H1 (cell line): ENCODE data around the gene SLC37A3. TPM values are rescaled to one million over a fixed set of nuclear protein-coding genes. Genes with fewer than 3 reads are reported as not detected.

Experiments used
- CTCF ChIA-PET: fragments of 300-600 bp; sonication (Branson Sonifier 250); formaldehyde crosslinking; loops from one replicate; lab custom pipeline; 2021; ENCODE audit not compliant: partially characterized antibody; lab: Charles Lee
- POLR2A ChIA-PET: fragments of 300-600 bp; sonication (Branson Sonifier 250); formaldehyde crosslinking; loops from one replicate; lab custom pipeline; 2021; ENCODE audit warnings: inconsistent platforms; ENCODE audit not compliant: partially characterized antibody; lab: Charles Lee
- DNase-seq, 2 experiments: peaks; one replicate each; pipeline versions ENCODE4 v3.0.0 to v3.0.0-alpha.2; 2010 to 2022; ENCODE audit warnings: low spot score in 2 of 2, low read depth in 1 of 2, mixed read lengths in 1 of 2
- FAIRE-seq: peaks from 2 replicates; lab custom pipeline; 2011; peaks lifted over from hg19 to GRCh38; lab: Jason Lieb, UNC
- H2AFZ ChIP-seq: 2 replicates; pipeline ENCODE4 v1.8.1; 2012; ENCODE audit warnings: low read length, inconsistent platforms
- H2AK5ac ChIP-seq: 2 replicates; pipeline ENCODE4 v1.6.1; 2013; ENCODE audit warnings: low read depth, low read length
- H2BK120ac ChIP-seq: replicated peaks from 2 replicates; pipeline ENCODE3; 2013; ENCODE audit warnings: low read depth, low read length, inconsistent platforms
- H2BK12ac ChIP-seq: 2 replicates; pipeline ENCODE4 v1.6.1; 2013; ENCODE audit warnings: low read depth, low read length
- H2BK15ac ChIP-seq: 2 replicates; pipeline ENCODE4 v1.6.1; 2013; ENCODE audit warnings: low read length
- H2BK20ac ChIP-seq: 2 replicates; pipeline ENCODE4 v1.6.1; 2013; ENCODE audit warnings: low read length
- H2BK5ac ChIP-seq: 2 replicates; pipeline ENCODE4 v1.6.1; 2013; ENCODE audit warnings: low read depth, low read length
- H3K14ac ChIP-seq: 2 replicates; pipeline ENCODE4 v1.6.1; 2013; ENCODE audit warnings: inconsistent platforms; ENCODE audit not compliant: insufficient read length
- H3K18ac ChIP-seq: 2 replicates; pipeline ENCODE4 v1.6.1; 2013; ENCODE audit warnings: low read length; ENCODE audit errors: extremely low read depth
- H3K23ac ChIP-seq: 2 replicates; pipeline ENCODE4 v1.6.1; 2013; ENCODE audit warnings: inconsistent platforms; ENCODE audit not compliant: insufficient read length
- H3K23me2 ChIP-seq: 2 replicates; pipeline ENCODE4 v1.6.1; 2013; ENCODE audit warnings: low read depth, low read length
- H3K27ac ChIP-seq: 2 replicates; pipeline ENCODE4 v1.6.1; 2011; ENCODE audit warnings: low read depth, low read length, inconsistent platforms
- H3K27me3 ChIP-seq, 4 experiments: replicated peaks in 1 of 4; 1 replicate in 1 of 4; 2 replicates in 3 of 4; pipeline versions ENCODE4 v1.6.1 to v1.8.1; 2011 to 2013; ENCODE audit warnings: low read length in 3 of 4, mild to moderate bottlenecking in 3 of 4, inconsistent platforms in 2 of 4, mixed read lengths in 2 of 4, moderate library complexity in 1 of 4; ENCODE audit not compliant: control insufficient read depth in 3 of 4, insufficient read depth in 3 of 4; ENCODE audit errors: extremely low read depth in 1 of 4
- H3K36me3 ChIP-seq, 4 experiments: 2 replicates each; pipeline versions ENCODE4 v1.6.1 to v1.8.1; 2011 to 2013; ENCODE audit warnings: mild to moderate bottlenecking in 4 of 4, low read length in 3 of 4, moderate library complexity in 2 of 4, control low read depth in 1 of 4, inconsistent platforms in 1 of 4; ENCODE audit not compliant: insufficient read depth in 4 of 4, control insufficient read depth in 2 of 4
- H3K4ac ChIP-seq: replicated peaks from 2 replicates; pipeline ENCODE3; 2013; ENCODE audit warnings: low read length, low read depth, mixed read lengths, inconsistent platforms; ENCODE audit not compliant: insufficient read length
- H3K4me1 ChIP-seq, 4 experiments: replicated peaks in 1 of 4; 1 replicate in 1 of 4; 2 replicates in 3 of 4; pipeline versions ENCODE4 v1.6.1 to v1.8.1; 2011 to 2013; ENCODE audit warnings: low read length in 3 of 4, inconsistent platforms in 2 of 4, mixed read lengths in 1 of 4; ENCODE audit not compliant: insufficient read depth in 4 of 4, control insufficient read depth in 3 of 4
- H3K4me2 ChIP-seq, 2 experiments: 2 replicates each; pipeline versions ENCODE4 v1.6.1 to v1.8.1; 2011 to 2013; ENCODE audit warnings: low read depth in 2 of 2, low read length in 2 of 2, control low read depth in 1 of 2, inconsistent platforms in 1 of 2, mild to moderate bottlenecking in 1 of 2; ENCODE audit not compliant: insufficient read depth in 1 of 2
- H3K4me3 ChIP-seq, 4 experiments: fragments of 200-600, 300-600 bp in 1 of 4; sonication (generic), shearing (Covaris generic), sonication (Bioruptor Twin) in 1 of 4; 2 replicates each; pipeline versions ENCODE4 v1.5.1 to v1.8.1; 2011 to 2016; ENCODE audit warnings: low read length in 4 of 4, low read depth in 3 of 4, control low read depth in 2 of 4, inconsistent platforms in 2 of 4, mild to moderate bottlenecking in 2 of 4, mixed read lengths in 1 of 4, moderate library complexity in 1 of 4; ENCODE audit not compliant: insufficient read depth in 2 of 4; ENCODE audit errors: extremely low read depth in 1 of 4
- H3K56ac ChIP-seq: replicated peaks from 2 replicates; pipeline ENCODE3; 2013; ENCODE audit warnings: low read depth, mild to moderate bottlenecking, mixed read lengths, low read length, inconsistent platforms; ENCODE audit not compliant: insufficient read length
- H3K79me1 ChIP-seq: 2 replicates; pipeline ENCODE4 v1.6.1; 2013; ENCODE audit warnings: low read depth, low read length, control low read depth
- H3K79me2 ChIP-seq, 2 experiments: 2 replicates each; pipeline versions ENCODE4 v1.6.1 to v1.8.1; 2012 to 2013; ENCODE audit warnings: low read length in 2 of 2, mild to moderate bottlenecking in 2 of 2, inconsistent platforms in 1 of 2; ENCODE audit not compliant: insufficient read depth in 2 of 2, control insufficient read depth in 1 of 2
- H3K9ac ChIP-seq, 4 experiments: replicated peaks in 1 of 4; 1 replicate in 1 of 4; 2 replicates in 3 of 4; pipeline versions ENCODE4 v1.6.1 to v1.8.1; 2011 to 2013; ENCODE audit warnings: low read depth in 3 of 4, low read length in 3 of 4, control low read depth in 2 of 4, mild to moderate bottlenecking in 2 of 4, moderate library complexity in 2 of 4, inconsistent platforms in 1 of 4; ENCODE audit errors: extremely low read depth in 1 of 4
- H3K9me3 ChIP-seq, 2 experiments: 2 replicates each; pipeline versions ENCODE4 v1.6.1 to v1.8.1; 2012 to 2013; ENCODE audit warnings: mild to moderate bottlenecking in 2 of 2, moderate library complexity in 2 of 2, control low read depth in 1 of 2, inconsistent platforms in 1 of 2, low read depth in 1 of 2, low read length in 1 of 2, mixed read lengths in 1 of 2; ENCODE audit not compliant: insufficient read depth in 2 of 2
- H4K20me1 ChIP-seq, 2 experiments: replicated peaks in 1 of 2; 2 replicates each; pipeline versions ENCODE3 to v1.8.1; 2011 to 2013; ENCODE audit warnings: inconsistent platforms in 2 of 2, low read length in 2 of 2, mild to moderate bottlenecking in 1 of 2; ENCODE audit not compliant: insufficient read depth in 2 of 2, control insufficient read depth in 1 of 2
- H4K5ac ChIP-seq: 2 replicates; pipeline ENCODE4 v1.6.1; 2013; ENCODE audit warnings: low read length, low read depth, mixed read lengths, inconsistent platforms; ENCODE audit not compliant: insufficient read length
- H4K8ac ChIP-seq: 2 replicates; pipeline ENCODE4 v1.8.0; 2013; ENCODE audit warnings: mild to moderate bottlenecking, moderate library complexity, low read length, inconsistent platforms; ENCODE audit not compliant: insufficient read depth; ENCODE audit errors: extremely low read depth
- H4K91ac ChIP-seq: replicated peaks from 2 replicates; pipeline ENCODE3; 2013; ENCODE audit warnings: low read length, mixed read lengths, inconsistent platforms; ENCODE audit not compliant: insufficient read length
- ASH2L ChIP-seq: fragments of 200-600, 300-600 bp; sonication (generic); IDR thresholded peaks from one replicate; pipeline ENCODE4 v1.7.1; 2017; ENCODE audit warnings: low read length
- PHF8 ChIP-seq: fragments of 200-600 bp; sonication (generic); conservative IDR thresholded peaks from 2 replicates; pipeline ENCODE4 v1.7.1; 2012; ENCODE audit warnings: low read depth, mild to moderate bottlenecking, inconsistent platforms, low read length, moderate library complexity
- SIX5 ChIP-seq: IDR thresholded peaks from 2 replicates; pipeline ENCODE4 v1.6.1; 2011; ENCODE audit warnings: mild to moderate bottlenecking, low read depth, low read length
- SRF ChIP-seq: IDR thresholded peaks from 2 replicates; pipeline ENCODE4 v1.6.1; 2011; ENCODE audit warnings: mild to moderate bottlenecking, low read depth, low read length, moderate library complexity
- WGBS, 2 experiments: shearing (Covaris generic) in 1 of 2; methylation state at CpG; one replicate each; pipeline versions ENCODE4 v1.1.6 to v1.1.7; 2013 to 2015; ENCODE audit warnings: low lambda C conversion rate in 2 of 2, mixed read lengths in 2 of 2, inconsistent platforms in 1 of 2, low coverage in 1 of 2, missing lambda C conversion rate in 1 of 2; ENCODE audit not compliant: insufficient replicate concordance in 2 of 2, insufficient coverage in 1 of 2, insufficient read length in 1 of 2; ENCODE audit errors: extremely low coverage in 1 of 2, missing lambda C conversion rate in 1 of 2; 5-methylcytosine and 5-hydroxymethylcytosine counted together
- polyA plus RNA-seq, 7 experiments: library from polyadenylated mRNA; depleted of rRNA in 3 of 7; stranded (reverse) in 5 of 7; unstranded in 2 of 7; fragments of >200 nt in 5 of 7; fragments of 200-250 nt in 2 of 7; gene quantifications; 1 replicate in 5 of 7; 2 replicates in 1 of 7; 4 replicates in 1 of 7; pipeline versions ENCODE4 v1.2.1 to v1.2.3, GENCODE V29; 2011 to 2013; ENCODE audit warnings: missing spikeins in 2 of 7, mixed read lengths in 2 of 7
- total RNA-seq: library from RNA; stranded (reverse); fragmentation: NEBNext Ultra II Directional; extraction: Animal tissue kit (Norgen Biotek cat#: 25700); gene quantifications from 2 replicates; pipeline ENCODE4 v1.2.1, GENCODE V29; 2021

SLC37A3 gene
- total and polyA plus RNA-seq, 2 of the 8 experiments (the other 6 are each of a cell fraction or from before 2014, with no cell fraction given): 58.2 to 71.0 TPM

DNA sequence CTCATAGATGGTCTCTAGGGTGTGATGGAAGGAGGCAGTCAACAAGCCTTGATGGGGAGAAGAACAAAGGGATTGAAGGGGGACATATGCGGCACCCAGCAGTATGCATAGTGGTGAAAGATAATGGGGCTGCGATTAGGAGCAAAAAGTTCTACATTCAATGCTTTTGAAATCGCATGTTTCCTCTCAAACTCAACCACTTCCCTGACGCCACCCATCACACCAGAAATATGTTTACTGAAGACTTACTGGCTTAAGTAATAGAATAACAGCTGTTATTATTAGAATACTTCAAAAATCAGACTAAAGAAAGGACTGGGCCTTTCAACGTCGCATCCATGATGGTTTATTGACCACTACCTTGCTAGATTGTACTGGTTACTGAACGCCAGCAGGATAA is 49.5 kb upstream of the SLC37A3 start:
- Histone ChIP-seq H4K20me1 (peaks cover 0 to 4% of the 10 kb centered on the region in 2 experiments), H2BK120ac (peak overlapping the region; percentile 17), H3K56ac (no peak overlapping the region), H4K8ac (no peak overlapping the region), H3K4me1 (peaks cover 5 to 27% (median 17%) of the 10 kb centered on the region in 4 experiments; a peak in 6 of 7 replicates), H3K79me1 (0 out of 2 replicates have a peak, but pooled peaks cover 4% of the 10 kb centered on the region), H3K4me2 (peak overlapping the region in 1 of 2 experiments; percentile 47; a peak in 1 of 4 replicates), H2AK5ac (no peak overlapping the region), H3K9ac (no peak overlapping the region), H3K9me3 (no peaks in the 10 kb centered on the region), H3K18ac (no peak overlapping the region), H2BK5ac (no peak overlapping the region; the same call in 1 of the 2 replicates), H4K5ac (no peak overlapping the region), H4K91ac (no peak overlapping the region), H2BK20ac (no peak overlapping the region; the same call in 1 of the 2 replicates), H3K4ac (peak overlapping the region; percentile 17), H3K23me2 (peaks cover 2% of the 10 kb centered on the region), H3K36me3 (peaks cover 0 to 4% (median 0%) of the 10 kb centered on the region in 4 experiments; a peak in 1 of 8 replicates), H3K27ac (no peak overlapping the region), H3K4me3 (no peak overlapping the region), H2AFZ (no peak overlapping the region), H3K23ac (no peak overlapping the region), H2BK15ac (no peak overlapping the region), H2BK12ac (no peak overlapping the region), H3K14ac (no peak overlapping the region), H3K79me2 (peaks cover 0 to 13% of the 10 kb centered on the region in 2 experiments; a peak in 1 of 4 replicates), H3K27me3 (peaks cover 0 to 1% (median 0%) of the 10 kb centered on the region in 4 experiments; a peak in 1 of 7 replicates)
- no peak for DNase-seq
- POLR2A ChIA-PET: interaction anchor here (1.5 kb wide), 1 partner anchor 14 kb away, joined by 3 read pairs; no protein-coding TSS in a partner anchor
- FAIRE-seq: no peak
- TF ChIP-seq SRF (no peak), ASH2L (no peak), SIX5 (no peak), PHF8 (no peak)
- WGBS, 2 experiments: 68% methylated on average over 7 of the region's 7 CpGs; no CpG with 5 or more reads in 1 of the 2 experiments
- CTCF ChIA-PET: interaction anchor here (1.1 to 5.2 kb wide), 4 partner anchors 12 to 138 kb away, joined by 3 to 20 read pairs (median 7); no protein-coding TSS in a partner anchor
